HepG2 (cell line): ENCODE data around the gene GREM1. TPM values are rescaled to one million over a fixed set of nuclear protein-coding genes. Genes with fewer than 3 reads are reported as not detected.

Experiments
- ATAC-seq: fragments of 200-7000 bp; cut with Tn5 transposase; 3 replicates; pipeline ENCODE4 v1.9.1; 2020; ENCODE audit warnings: mild to moderate bottlenecking, moderate library complexity
- BruUV-seq: library from RNA; stranded (reverse); fragments of 400-500 nt; replicated peaks from 2 replicates; lab custom pipeline; 2021; lab: Mats Ljungman, UMichigan
- CTCF ChIA-PET: fragments of 300-600 bp; formaldehyde crosslinking; extraction: SDS; loops from one replicate; lab custom pipeline; 2021; ENCODE audit warnings: low total read pairs, inconsistent platforms, low intra/inter-chr PET ratio; lab: Yijun Ruan, JAX
- POLR2A ChIA-PET: fragments of 350-600 bp; sonication (Branson Sonifier 250); formaldehyde crosslinking; loops from one replicate; lab custom pipeline; 2020; ENCODE audit warnings: antibody characterized with exemption, inconsistent platforms; lab: Yijun Ruan, JAX
- DNase-seq: peaks from one replicate; pipeline ENCODE4 v3.0.0-alpha.2; 2015; ENCODE audit warnings: low spot score
- FAIRE-seq: peaks from 3 replicates; lab custom pipeline; 2011; peaks lifted over from hg19 to GRCh38; lab: Jason Lieb, UNC
- H2AFZ ChIP-seq: one replicate; pipeline ENCODE4 v1.6.1; 2011; ENCODE audit warnings: low read length, inconsistent platforms
- H3K27ac ChIP-seq: fragments of 300-600 bp; 3 replicates; pipeline ENCODE4 v1.8.0; 2011; ENCODE audit warnings: mixed run types, mild to moderate bottlenecking, mixed read lengths, low read length, inconsistent platforms; ENCODE audit not compliant: insufficient read depth; ENCODE audit errors: extremely low read length
- H3K27me3 ChIP-seq, 2 experiments: fragments of 200-600 bp in 1 of 2; 2 replicates in 1 of 2; 3 replicates in 1 of 2; pipeline versions ENCODE4 v1.6.0 to v1.8.0; 2011; ENCODE audit warnings: low read length in 2 of 2, mild to moderate bottlenecking in 2 of 2, moderate library complexity in 2 of 2, inconsistent platforms in 1 of 2; ENCODE audit not compliant: insufficient read depth in 2 of 2, control insufficient read depth in 1 of 2
- H3K36me3 ChIP-seq, 2 experiments: fragments of 200-600 bp in 1 of 2; replicated peaks in 1 of 2; 2 replicates in 1 of 2; 3 replicates in 1 of 2; pipeline versions ENCODE4 v1.5.1 to v1.8.0; 2011; ENCODE audit warnings: low read length in 2 of 2, inconsistent platforms in 1 of 2; ENCODE audit not compliant: insufficient read depth in 2 of 2, control insufficient read depth in 1 of 2
- H3K4me1 ChIP-seq: 2 replicates; pipeline ENCODE4 v1.5.1; 2012; ENCODE audit warnings: low read length, inconsistent platforms; ENCODE audit not compliant: insufficient read depth
- H3K4me2 ChIP-seq: 2 replicates; pipeline ENCODE4 v1.6.0; 2011; ENCODE audit warnings: low read depth, low read length, inconsistent platforms
- H3K4me3 ChIP-seq, 3 experiments: fragments of 200-600 bp in 1 of 3; sonication (generic), shearing (Covaris generic) in 1 of 3; replicated peaks in 1 of 3; 2 replicates each; pipeline ENCODE4 v1.5.1; 2011 to 2016; ENCODE audit warnings: low read length in 3 of 3, inconsistent platforms in 2 of 3, low read depth in 2 of 3, mild to moderate bottlenecking in 2 of 3, control low read depth in 1 of 3, mixed read lengths in 1 of 3; ENCODE audit not compliant: insufficient read depth in 1 of 3
- H3K79me2 ChIP-seq: one replicate; pipeline ENCODE4 v1.6.1; 2011; ENCODE audit warnings: low read length, inconsistent platforms; ENCODE audit not compliant: insufficient read depth
- H3K9ac ChIP-seq: 2 replicates; pipeline ENCODE4 v1.6.0; 2011; ENCODE audit warnings: mild to moderate bottlenecking, low read depth, low read length, inconsistent platforms; ENCODE audit not compliant: insufficient read depth
- H3K9me3 ChIP-seq: 2 replicates; pipeline ENCODE4 v1.5.1; 2012; ENCODE audit warnings: mild to moderate bottlenecking, low read length
- H4K20me1 ChIP-seq: 2 replicates; pipeline ENCODE4 v1.6.0; 2011; ENCODE audit warnings: inconsistent platforms, mild to moderate bottlenecking, low read length, moderate library complexity; ENCODE audit not compliant: insufficient read depth
- DMTF1 ChIP-seq: sonication (generic); formaldehyde crosslinking; IDR thresholded peaks from 2 replicates; pipeline ENCODE4 v1.4.0; 2020; ENCODE audit warnings: mild to moderate bottlenecking, missing genetic modification reagents
- FOXK1 ChIP-seq: sonication (generic); formaldehyde crosslinking; IDR thresholded peaks from 2 replicates; pipeline ENCODE4 v1.4.0; 2020; ENCODE audit warnings: low read depth, missing genetic modification reagents, borderline replicate concordance
- MIER3 ChIP-seq: IDR thresholded peaks from 2 replicates; pipeline ENCODE4 v1.6.1; 2016; ENCODE audit warnings: missing compliant biosample characterization, borderline replicate concordance
- MYC ChIP-seq: sonication (generic); formaldehyde crosslinking; IDR thresholded peaks from 2 replicates; pipeline ENCODE4 v1.9.0; 2021; ENCODE audit warnings: missing genetic modification reagents, borderline replicate concordance
- SATB2 ChIP-seq: sonication (generic); formaldehyde crosslinking; IDR thresholded peaks from 2 replicates; pipeline ENCODE4 v1.5.0; 2020; ENCODE audit warnings: missing genetic modification reagents
- SNAI1 ChIP-seq: sonication (generic); formaldehyde crosslinking; IDR thresholded peaks from 2 replicates; pipeline ENCODE4 v1.5.0; 2020; ENCODE audit warnings: mild to moderate bottlenecking, missing genetic modification reagents, borderline replicate concordance
- ZBTB20 ChIP-seq: sonication (generic); formaldehyde crosslinking; IDR thresholded peaks from 2 replicates; pipeline ENCODE4 v1.8.1; 2023; ENCODE audit warnings: missing genetic modification reagents, low read depth, mild to moderate bottlenecking, borderline replicate concordance
- ZFX ChIP-seq: sonication (generic); formaldehyde crosslinking; IDR thresholded peaks from 2 replicates; pipeline ENCODE4 v1.4.0; 2020; ENCODE audit warnings: mild to moderate bottlenecking, low read depth, missing genetic modification reagents, moderate library complexity
- ZNF44 ChIP-seq: sonication (generic); formaldehyde crosslinking; IDR thresholded peaks from 2 replicates; pipeline ENCODE4 v1.5.1; 2020; ENCODE audit warnings: mild to moderate bottlenecking, missing genetic modification reagents
- ZNF598 ChIP-seq: sonication (generic); formaldehyde crosslinking; IDR thresholded peaks from 2 replicates; pipeline ENCODE4 v1.5.1; 2020; ENCODE audit warnings: mild to moderate bottlenecking, missing genetic modification reagents, borderline replicate concordance
- WGBS: methylation state at CpG from one replicate; pipeline ENCODE4 v1.1.6; 2017; ENCODE audit warnings: low lambda C conversion rate; 5-methylcytosine and 5-hydroxymethylcytosine counted together
- in situ Hi-C: cut with HindIII; loops from 2 replicates; pipeline ENCODE4 v1.10.0; 2017; ENCODE audit warnings: low pct_unique_long_range_greater_than_20kb; ENCODE audit not compliant: extremely low pct_ligation_motif_present
- intact Hi-C: fragments of 100-400 bp; cut with micrococcal nuclease; formaldehyde crosslinking; loops from one replicate; pipeline ENCODE4 v1.10.0; 2022; ENCODE audit not compliant: unreplicated experiment
- polyA plus RNA-seq, 8 experiments: library from polyadenylated mRNA; depleted of rRNA in 3 of 8; stranded (reverse) in 7 of 8; unstranded in 1 of 8; fragments of >200 nt; fragmentation: Illumina TruSeq in 4 of 8; extraction: Trizol in 4 of 8; gene quantifications; 2 replicates each; pipeline versions ENCODE4 v1.2.1 to v1.2.3, GENCODE V29; 2011 to 2016; ENCODE audit warnings: low read depth in 4 of 8, missing spikeins in 1 of 8, mixed read lengths in 1 of 8; ENCODE audit not compliant: insufficient read depth in 1 of 8
- total RNA-seq, 5 experiments: library from RNA; depleted of rRNA; stranded (reverse); fragments of >200 nt; fragmentation: Illumina TruSeq; extraction: Trizol; gene quantifications; 2 replicates each; pipeline ENCODE4 v1.2.3, GENCODE V29; 2016; ENCODE audit warnings: low read depth in 1 of 5
- TF ChIP-seq, protein P1 (sequence below): sonication (generic); formaldehyde crosslinking; IDR thresholded peaks from 2 replicates; pipeline ENCODE4 v1.5.1; 2020; ENCODE audit warnings: mild to moderate bottlenecking, missing genetic modification reagents, borderline replicate concordance

GREM1 gene
- total and polyA plus RNA-seq, 2 of the 13 experiments (the other 11 are each of a cell fraction or from before 2014, with no cell fraction given): 0.02 to 0.08 TPM

- H3K4me1 ChIP-seq: peaks cover 22% of the 10 kb centered on the region
- no peaks in the 10 kb centered on the region; a peak in 1 of 5 replicates for H3K27me3 ChIP-seq
- FAIRE-seq (no peak), DNase-seq (no peak), ATAC-seq (no peak)
- no TSS peak for BruUV-seq
- H3K4me3 ChIP-seq: no peak overlapping the region
- no peak overlapping the region for H3K9ac ChIP-seq
- H3K9me3 ChIP-seq: no peaks in the 10 kb centered on the region
- in situ Hi-C loops (no loop called here), intact Hi-C loops (loop anchor here (1.0 kb wide), 1 partner anchor 13 kb away; no protein-coding TSS in a partner anchor)
- H3K36me3 ChIP-seq: no peaks in the 10 kb centered on the region
- ChIA-PET POLR2A (no interaction called here), CTCF (no interaction called here)
- no peak overlapping the region for H2AFZ ChIP-seq
- H4K20me1 ChIP-seq: no peaks in the 10 kb centered on the region
- H3K27ac ChIP-seq: no peak overlapping the region
- H3K4me2 ChIP-seq: no peak overlapping the region
- no CpG with 5 or more reads among the region's 1 CpG for WGBS
- no peaks in the 10 kb centered on the region for H3K79me2 ChIP-seq
- TF ChIP-seq ZBTB20 (CRISPR knock-in tag) (no peak), ZNF598 (no peak), DMTF1 (CRISPR knock-in tag) (no peak), FOXK1 (CRISPR knock-in tag) (no peak), MYC (no peak), SNAI1 (CRISPR knock-in tag) (no peak), SATB2 (CRISPR knock-in tag) (no peak), MIER3 (CRISPR knock-in tag) (no peak), ZFX (CRISPR knock-in tag) (no peak), ZNF44 (CRISPR knock-in tag) (no peak)
- TF ChIP-seq, protein P1, sequence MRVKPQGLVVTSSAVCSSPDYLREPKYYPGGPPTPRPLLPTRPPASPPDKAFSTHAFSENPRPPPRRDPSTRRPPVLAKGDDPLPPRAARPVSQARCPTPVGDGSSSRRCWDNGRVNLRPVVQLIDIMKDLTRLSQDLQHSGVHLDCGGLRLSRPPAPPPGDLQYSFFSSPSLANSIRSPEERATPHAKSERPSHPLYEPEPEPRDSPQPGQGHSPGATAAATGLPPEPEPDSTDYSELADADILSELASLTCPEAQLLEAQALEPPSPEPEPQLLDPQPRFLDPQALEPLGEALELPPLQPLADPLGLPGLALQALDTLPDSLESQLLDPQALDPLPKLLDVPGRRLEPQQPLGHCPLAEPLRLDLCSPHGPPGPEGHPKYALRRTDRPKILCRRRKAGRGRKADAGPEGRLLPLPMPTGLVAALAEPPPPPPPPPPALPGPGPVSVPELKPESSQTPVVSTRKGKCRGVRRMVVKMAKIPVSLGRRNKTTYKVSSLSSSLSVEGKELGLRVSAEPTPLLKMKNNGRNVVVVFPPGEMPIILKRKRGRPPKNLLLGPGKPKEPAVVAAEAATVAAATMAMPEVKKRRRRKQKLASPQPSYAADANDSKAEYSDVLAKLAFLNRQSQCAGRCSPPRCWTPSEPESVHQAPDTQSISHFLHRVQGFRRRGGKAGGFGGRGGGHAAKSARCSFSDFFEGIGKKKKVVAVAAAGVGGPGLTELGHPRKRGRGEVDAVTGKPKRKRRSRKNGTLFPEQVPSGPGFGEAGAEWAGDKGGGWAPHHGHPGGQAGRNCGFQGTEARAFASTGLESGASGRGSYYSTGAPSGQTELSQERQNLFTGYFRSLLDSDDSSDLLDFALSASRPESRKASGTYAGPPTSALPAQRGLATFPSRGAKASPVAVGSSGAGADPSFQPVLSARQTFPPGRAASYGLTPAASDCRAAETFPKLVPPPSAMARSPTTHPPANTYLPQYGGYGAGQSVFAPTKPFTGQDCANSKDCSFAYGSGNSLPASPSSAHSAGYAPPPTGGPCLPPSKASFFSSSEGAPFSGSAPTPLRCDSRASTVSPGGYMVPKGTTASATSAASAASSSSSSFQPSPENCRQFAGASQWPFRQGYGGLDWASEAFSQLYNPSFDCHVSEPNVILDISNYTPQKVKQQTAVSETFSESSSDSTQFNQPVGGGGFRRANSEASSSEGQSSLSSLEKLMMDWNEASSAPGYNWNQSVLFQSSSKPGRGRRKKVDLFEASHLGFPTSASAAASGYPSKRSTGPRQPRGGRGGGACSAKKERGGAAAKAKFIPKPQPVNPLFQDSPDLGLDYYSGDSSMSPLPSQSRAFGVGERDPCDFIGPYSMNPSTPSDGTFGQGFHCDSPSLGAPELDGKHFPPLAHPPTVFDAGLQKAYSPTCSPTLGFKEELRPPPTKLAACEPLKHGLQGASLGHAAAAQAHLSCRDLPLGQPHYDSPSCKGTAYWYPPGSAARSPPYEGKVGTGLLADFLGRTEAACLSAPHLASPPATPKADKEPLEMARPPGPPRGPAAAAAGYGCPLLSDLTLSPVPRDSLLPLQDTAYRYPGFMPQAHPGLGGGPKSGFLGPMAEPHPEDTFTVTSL (CRISPR knock-in tag): no peak
These were observed 45.5 kb downstream of the GREM1 start for GRCh38 chr15:32763295-32763694.
